Gastrocnemius medialis (tissue), 4 donors: Measurements from ENCODE around the gene CPM.

Source experiments
- CTCF ChIP-seq, 5 experiments: fragments of 450-650 bp in 3 of 5; fragments of 200-600 bp in 2 of 5; sonication (generic) in 2 of 5; IDR thresholded peaks in 4 of 5; conservative IDR thresholded peaks in 1 of 5; 1 replicate in 4 of 5; 2 replicates in 1 of 5; pipeline ENCODE4 v1.5.1; 2016 to 2019; ENCODE audit warnings: antibody characterized with exemption in 5 of 5, mild to moderate bottlenecking in 3 of 5, moderate library complexity in 3 of 5
- POLR2A ChIP-seq, 2 donors: fragments of 450-650 bp; IDR thresholded peaks; one replicate each; pipeline ENCODE4 v1.6.1; 2017; ENCODE audit warnings: antibody characterized with exemption in 2 of 2, mild to moderate bottlenecking in 2 of 2, moderate library complexity in 2 of 2

DNA sequence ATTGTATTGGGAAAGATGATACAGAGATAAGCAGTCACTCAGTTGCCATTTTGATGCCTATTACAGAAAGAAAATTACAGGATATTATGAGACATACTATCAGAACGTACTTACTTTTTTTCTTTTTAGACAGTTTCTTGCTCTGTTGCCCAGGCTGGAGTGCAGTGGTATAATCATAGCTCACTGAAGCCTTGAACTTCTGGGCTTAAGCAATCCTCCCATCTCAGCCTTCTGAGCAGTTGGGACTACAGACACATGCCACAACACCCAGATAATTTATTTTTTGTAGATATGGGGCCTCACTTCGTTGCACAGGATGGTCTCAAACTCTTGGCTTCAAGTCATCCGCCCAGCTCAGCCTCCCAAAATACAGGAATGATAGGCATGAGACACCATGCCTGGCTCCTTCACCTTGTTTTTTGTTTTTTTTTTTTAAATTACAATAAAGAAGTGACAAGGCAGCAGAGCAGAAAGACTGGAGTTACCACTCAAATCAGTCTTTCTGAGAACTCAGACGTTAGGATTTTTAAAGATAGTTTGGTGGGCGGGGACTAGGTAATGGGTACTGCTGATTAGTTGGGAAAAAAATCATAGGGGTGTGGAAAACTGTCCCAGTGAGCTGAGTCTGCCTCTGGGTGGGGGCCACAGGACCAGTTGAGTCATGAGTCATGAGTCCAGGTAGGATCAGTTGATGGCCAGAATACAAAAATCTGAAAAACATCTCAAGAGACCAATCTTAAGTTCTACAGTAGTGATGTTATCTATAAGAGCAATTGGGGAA, 11.5 kb upstream of the CPM start:
- TF ChIP-seq CTCF (IDR thresholded peaks at IDR 0.05 in 4 of 5, conservative IDR thresholded peaks at IDR 0.05 in 1 of 5), result no peak
- TF ChIP-seq POLR2A (IDR thresholded peaks at IDR 0.05), result no peak
